Amygdala (tissue), 56 donors: ENCODE measurements around the gene PRDM16.
A peak's percentile ranks its signal among the peaks of the same experiment; 100 is the strongest.

Experiments used
- DNase-seq, 56 donors: peaks; one replicate each; lab custom pipeline; 2025; lab: John Stamatoyannopoulos, UW

The PRDM16 gene

GRCh38 chr1:3351449-3352298 is 282.7 kb downstream of the PRDM16 start:
- peak in 1 of 56 donors; percentile 28 for DNase-seq

- DNase-seq = peak in 30 of 56 donors; percentile 11 to 81 (median 52)
These were observed 283.4 kb downstream of the PRDM16 start for GRCh38 chr1:3352299-3352951.

- no peak for DNase-seq
These were observed 283.9 kb downstream of the PRDM16 start for GRCh38 chr1:3352952-3353331.

- no peak for DNase-seq
These were observed 284.9 kb downstream of the PRDM16 start for GRCh38 chr1:3353876-3354275.

- no peak for DNase-seq
These were observed 286.1 kb downstream of the PRDM16 start for GRCh38 chr1:3355089-3355488.

- DNase-seq = no peak
These were observed 287.2 kb downstream of the PRDM16 start for GRCh38 chr1:3355894-3356826.

GRCh38 chr1:3356827-3357460 is 287.9 kb downstream of the PRDM16 start:
- no peak for DNase-seq

GRCh38 chr1:3357526-3358297 is 288.7 kb downstream of the PRDM16 start:
- DNase-seq = no peak

GRCh38 chr1:3359351-3359750 is 290.3 kb downstream of the PRDM16 start:
- no peak for DNase-seq

GRCh38 chr1:3359756-3360440 is 290.9 kb downstream of the PRDM16 start:
- no peak for DNase-seq

GRCh38 chr1:3360646-3361257 is 291.7 kb downstream of the PRDM16 start:
- DNase-seq = peak in 17 of 56 donors; percentile 9 to 59 (median 34)

GRCh38 chr1:3363023-3363422 is 294.0 kb downstream of the PRDM16 start:
- DNase-seq = no peak

GRCh38 chr1:3363756-3364155 is 294.8 kb downstream of the PRDM16 start:
- no peak for DNase-seq

- no peak for DNase-seq
These were observed 295.5 kb downstream of the PRDM16 start for GRCh38 chr1:3364551-3364950.

- DNase-seq = no peak
These were observed 296.0 kb downstream of the PRDM16 start for GRCh38 chr1:3364983-3365382.

- no peak for DNase-seq
These were observed 296.6 kb downstream of the PRDM16 start for GRCh38 chr1:3365523-3366125.

- DNase-seq = peak in 22 of 56 donors; percentile 22 to 69 (median 38)
These were observed 297.4 kb downstream of the PRDM16 start for GRCh38 chr1:3366126-3367051.
